Measurements from ENCODE around the gene TOMM20. TPM values are rescaled to one million over a fixed set of nuclear protein-coding genes. Genes with fewer than 3 reads are reported as not detected.
A peak's percentile ranks its signal among the peaks of the same experiment; 100 is the strongest.

Gene TOMM20
- polyA plus RNA-seq, 4 donors = 44.1 to 199 (median 76.6) TPM

DNA sequence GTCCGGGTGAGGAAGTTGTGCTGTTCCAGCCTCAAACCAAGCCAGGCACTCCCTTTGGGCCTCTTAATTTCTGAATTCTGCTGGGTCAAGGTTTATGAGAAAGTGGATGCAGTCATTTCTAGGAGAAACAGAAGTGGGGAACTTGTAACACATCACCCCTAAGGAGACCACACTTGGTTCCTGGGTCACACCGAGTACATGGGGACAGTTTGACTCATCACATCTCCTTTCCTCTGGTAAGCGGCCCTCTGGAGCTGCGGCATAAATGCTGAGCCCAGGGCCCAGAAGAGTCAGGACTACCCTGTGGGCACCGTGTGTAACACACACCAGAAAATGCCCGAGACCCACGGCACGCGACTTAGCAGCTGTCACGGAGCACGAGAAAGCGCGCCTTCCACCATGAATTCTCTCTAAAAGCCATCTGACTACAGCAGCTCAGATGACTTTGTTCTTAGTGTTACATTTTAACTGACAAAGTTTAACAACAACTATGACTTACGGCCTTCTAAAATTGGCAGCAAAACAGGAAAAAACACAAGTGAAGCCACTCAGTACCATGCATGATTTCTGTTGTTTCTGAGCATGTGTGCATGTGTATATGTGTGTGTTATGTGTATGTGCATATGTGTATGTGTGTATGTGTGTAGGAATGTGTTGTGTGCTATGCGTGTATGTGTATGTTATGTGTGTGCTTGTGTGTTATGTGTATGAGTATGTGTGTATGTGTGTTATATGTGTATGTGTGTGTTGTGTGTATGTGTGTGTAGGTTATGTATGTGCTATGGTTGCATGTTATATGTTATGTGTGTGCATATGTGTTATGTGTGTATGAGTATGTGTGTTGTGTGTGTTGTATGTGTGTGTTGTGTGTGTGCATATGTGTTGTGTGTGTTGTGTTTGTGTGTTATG lies 50.8 kb downstream of the TOMM20 start:
- Histone ChIP-seq H3K9me3 (ENCODE audit: control insufficient read depth in 2 of 2, insufficient read depth in 1 of 2, low read depth in 1 of 2, low read length in 1 of 2) (no peaks in the 10 kb centered on the region), H3K4me3 (ENCODE audit: low read depth in 1 of 3, low read length in 3 of 3) (no peak overlapping the region), H3K27me3 (ENCODE audit: control insufficient read depth in 3 of 3, insufficient read depth in 3 of 3, low read length in 3 of 3) (no peaks in the 10 kb centered on the region), H3K36me3 (ENCODE audit: control insufficient read depth in 3 of 3, insufficient read depth in 2 of 3, low read depth in 1 of 3, low read length in 3 of 3) (no peaks in the 10 kb centered on the region), H3K4me1 (ENCODE audit: control insufficient read depth in 3 of 3, insufficient read depth in 2 of 3, low read depth in 1 of 3, low read length in 2 of 3) (peaks cover 2 to 54% (median 21%) of the 10 kb centered on the region in 3 donors), H3K27ac (ENCODE audit: low read depth in 1 of 3, low read length in 2 of 3) (peak overlapping the region in 2 of 3 donors; percentile 90 to 94)
- DNase-seq = peak in 1 of 2 donors; percentile 39
- FAIRE-seq = no peak
- 65 to 88% (median 67%) methylated on average over 15 of the region's 15 CpGs for WGBS, 3 donors

GRCh38 chr1:235077163-235077540 lies 51.5 kb downstream of the TOMM20 start:
- H3K4me1 ChIP-seq (ENCODE audit: control insufficient read depth in 3 of 3, insufficient read depth in 2 of 3, low read depth in 1 of 3, low read length in 2 of 3) = peaks cover 2 to 51% (median 21%) of the 10 kb centered on the region in 3 donors
- no peaks in the 10 kb centered on the region for H3K36me3 ChIP-seq (ENCODE audit: control insufficient read depth in 3 of 3, insufficient read depth in 2 of 3, low read depth in 1 of 3, low read length in 3 of 3)
- peak overlapping the region in 2 of 3 donors; percentile 22 to 94 for H3K27ac ChIP-seq (ENCODE audit: low read depth in 1 of 3, low read length in 2 of 3)
- FAIRE-seq = no peak
- WGBS, 3 donors = 85 to 90% (median 89%) methylated on average over 1 of the region's 1 CpG
- no peaks in the 10 kb centered on the region for H3K27me3 ChIP-seq (ENCODE audit: control insufficient read depth in 3 of 3, insufficient read depth in 3 of 3, low read length in 3 of 3)
- no peak for DNase-seq
- no peaks in the 10 kb centered on the region for H3K9me3 ChIP-seq (ENCODE audit: control insufficient read depth in 2 of 2, insufficient read depth in 1 of 2, low read depth in 1 of 2, low read length in 1 of 2)
- no peak overlapping the region for H3K4me3 ChIP-seq (ENCODE audit: low read depth in 1 of 3, low read length in 3 of 3)

DNA sequence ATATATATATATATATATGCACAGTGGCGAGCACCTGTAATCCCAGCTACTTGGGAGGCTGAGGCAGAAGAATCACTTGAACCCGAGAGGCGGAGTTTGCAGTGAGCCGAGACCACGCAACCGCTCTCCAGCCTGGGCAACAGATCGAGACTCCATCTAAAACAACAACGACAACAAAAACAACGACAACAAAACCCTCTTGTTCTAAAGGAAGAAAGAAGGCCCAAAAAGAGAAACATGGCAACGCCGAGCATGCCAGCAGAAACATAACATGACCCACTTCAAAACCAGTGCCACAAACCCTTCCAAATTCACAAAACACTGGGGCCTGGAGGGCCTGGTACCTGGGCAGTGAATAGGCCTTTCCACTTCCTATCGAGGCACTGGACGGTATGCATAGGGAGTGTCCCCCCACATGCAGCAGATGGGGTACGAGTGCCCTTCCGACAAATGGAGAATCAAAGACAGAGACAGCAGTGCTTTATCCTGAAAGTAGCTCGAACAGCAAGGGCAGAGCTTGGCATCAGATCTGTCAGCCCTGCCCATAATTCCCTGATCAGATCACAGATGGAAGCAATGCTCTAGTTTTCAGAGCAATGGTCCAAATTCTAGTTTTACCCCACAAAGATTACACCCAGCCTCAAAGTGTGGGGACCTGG lies 52.0 kb downstream of the TOMM20 start:
- Histone ChIP-seq H3K36me3 (ENCODE audit: control insufficient read depth in 3 of 3, insufficient read depth in 2 of 3, low read depth in 1 of 3, low read length in 3 of 3) (no peaks in the 10 kb centered on the region), H3K27ac (ENCODE audit: low read depth in 1 of 3, low read length in 2 of 3) (peak overlapping the region in 2 of 3 donors; percentile 22 to 94), H3K4me1 (ENCODE audit: control insufficient read depth in 3 of 3, insufficient read depth in 2 of 3, low read depth in 1 of 3, low read length in 2 of 3) (peaks cover 2 to 51% (median 21%) of the 10 kb centered on the region in 3 donors), H3K27me3 (ENCODE audit: control insufficient read depth in 3 of 3, insufficient read depth in 3 of 3, low read length in 3 of 3) (no peaks in the 10 kb centered on the region), H3K4me3 (ENCODE audit: low read depth in 1 of 3, low read length in 3 of 3) (no peak overlapping the region), H3K9me3 (ENCODE audit: control insufficient read depth in 2 of 2, insufficient read depth in 1 of 2, low read depth in 1 of 2, low read length in 1 of 2) (no peaks in the 10 kb centered on the region)
- DNase-seq (no peak), FAIRE-seq (no peak)
- WGBS, 3 donors = 84 to 90% (median 86%) methylated on average over 16 of the region's 16 CpGs

GRCh38 chr1:235075777-235076308 lies 52.8 kb downstream of the TOMM20 start:
- no peak for FAIRE-seq
- Histone ChIP-seq H3K4me1 (ENCODE audit: control insufficient read depth in 3 of 3, insufficient read depth in 2 of 3, low read depth in 1 of 3, low read length in 2 of 3) (peaks cover 2 to 51% (median 21%) of the 10 kb centered on the region in 3 donors), H3K9me3 (ENCODE audit: control insufficient read depth in 2 of 2, insufficient read depth in 1 of 2, low read depth in 1 of 2, low read length in 1 of 2) (no peaks in the 10 kb centered on the region), H3K27me3 (ENCODE audit: control insufficient read depth in 3 of 3, insufficient read depth in 3 of 3, low read length in 3 of 3) (no peaks in the 10 kb centered on the region), H3K36me3 (ENCODE audit: control insufficient read depth in 3 of 3, insufficient read depth in 2 of 3, low read depth in 1 of 3, low read length in 3 of 3) (no peaks in the 10 kb centered on the region), H3K4me3 (ENCODE audit: low read depth in 1 of 3, low read length in 3 of 3) (no peak overlapping the region), H3K27ac (ENCODE audit: low read depth in 1 of 3, low read length in 2 of 3) (peak overlapping the region; percentile 27 to 96 (median 51))
- DNase-seq = peak; percentile 37 to 72
- 43 to 58% (median 43%) methylated on average over 8 of the region's 8 CpGs for WGBS, 3 donors

DNA sequence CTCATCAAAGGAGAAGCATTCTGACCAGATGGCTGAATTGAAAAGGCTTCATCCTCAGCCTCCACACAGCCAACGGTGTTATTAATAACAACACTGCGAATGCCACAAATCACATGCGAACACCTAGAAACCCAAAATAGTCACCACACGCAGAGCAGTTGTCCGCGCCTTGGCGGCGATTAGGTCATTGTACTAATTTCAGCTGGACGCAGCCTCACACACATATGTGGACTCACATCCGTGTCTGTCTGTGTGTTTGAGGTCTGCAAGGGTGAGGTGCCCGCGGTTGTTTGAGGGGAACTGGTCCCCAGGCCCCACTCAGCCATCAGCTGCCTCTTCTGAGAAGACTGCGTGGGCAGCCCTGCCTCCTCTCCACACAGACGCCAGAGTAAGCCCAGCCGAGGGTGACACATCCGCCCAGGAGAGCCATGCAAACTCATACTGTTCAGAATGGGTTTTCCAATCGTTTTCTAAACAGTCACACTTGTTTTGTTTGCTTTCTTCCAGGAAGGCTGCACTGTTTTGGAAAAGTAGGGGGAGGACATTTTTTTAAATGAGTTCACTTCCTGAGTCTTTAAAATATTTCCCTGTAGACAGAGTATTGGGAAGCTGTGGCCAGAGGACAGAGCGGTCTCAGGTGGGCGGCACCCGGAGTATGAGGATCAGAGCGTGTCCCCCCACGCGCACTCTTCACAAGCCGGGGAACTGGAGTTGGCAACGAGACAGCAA lies 53.4 kb downstream of the TOMM20 start:
- H3K4me3 ChIP-seq (ENCODE audit: low read depth in 1 of 3, low read length in 3 of 3) = no peak overlapping the region
- H3K27ac ChIP-seq (ENCODE audit: low read depth in 1 of 3, low read length in 2 of 3) = peak overlapping the region; percentile 51 to 96 (median 93)
- H3K4me1 ChIP-seq (ENCODE audit: control insufficient read depth in 3 of 3, insufficient read depth in 2 of 3, low read depth in 1 of 3, low read length in 2 of 3) = peaks cover 2 to 54% (median 21%) of the 10 kb centered on the region in 3 donors
- no peaks in the 10 kb centered on the region for H3K36me3 ChIP-seq (ENCODE audit: control insufficient read depth in 3 of 3, insufficient read depth in 2 of 3, low read depth in 1 of 3, low read length in 3 of 3)
- WGBS, 3 donors = 43 to 67% (median 48%) methylated on average over 25 of the region's 25 CpGs
- FAIRE-seq = no peak
- H3K9me3 ChIP-seq (ENCODE audit: control insufficient read depth in 2 of 2, insufficient read depth in 1 of 2, low read depth in 1 of 2, low read length in 1 of 2) = no peaks in the 10 kb centered on the region
- H3K27me3 ChIP-seq (ENCODE audit: control insufficient read depth in 3 of 3, insufficient read depth in 3 of 3, low read length in 3 of 3) = no peaks in the 10 kb centered on the region
- peak in 1 of 2 donors; percentile 43 for DNase-seq

- DNase-seq = peak; percentile 38 to 44
- no peaks in the 10 kb centered on the region for H3K9me3 ChIP-seq (ENCODE audit: control insufficient read depth in 2 of 2, insufficient read depth in 1 of 2, low read depth in 1 of 2, low read length in 1 of 2)
- peaks cover 2 to 54% (median 24%) of the 10 kb centered on the region in 3 donors for H3K4me1 ChIP-seq (ENCODE audit: control insufficient read depth in 3 of 3, insufficient read depth in 2 of 3, low read depth in 1 of 3, low read length in 2 of 3)
- no peak for FAIRE-seq
- H3K27ac ChIP-seq (ENCODE audit: low read depth in 1 of 3, low read length in 2 of 3) = peak overlapping the region; percentile 51 to 96 (median 93)
- WGBS, 3 donors = 9 to 20% (median 10%) methylated on average over 14 of the region's 14 CpGs
- H3K36me3 ChIP-seq (ENCODE audit: control insufficient read depth in 3 of 3, insufficient read depth in 2 of 3, low read depth in 1 of 3, low read length in 3 of 3) = no peaks in the 10 kb centered on the region
- no peak overlapping the region for H3K4me3 ChIP-seq (ENCODE audit: low read depth in 1 of 3, low read length in 3 of 3)
- no peaks in the 10 kb centered on the region for H3K27me3 ChIP-seq (ENCODE audit: control insufficient read depth in 3 of 3, insufficient read depth in 3 of 3, low read length in 3 of 3)
Observed at GRCh38 chr1:235074523-235075047, 54.1 kb downstream of the TOMM20 start.

- FAIRE-seq = no peak
- Histone ChIP-seq H3K27ac (ENCODE audit: low read depth in 1 of 3, low read length in 2 of 3) (peak overlapping the region; percentile 51 to 96 (median 93)), H3K4me3 (ENCODE audit: low read depth in 1 of 3, low read length in 3 of 3) (no peak overlapping the region), H3K4me1 (ENCODE audit: control insufficient read depth in 3 of 3, insufficient read depth in 2 of 3, low read depth in 1 of 3, low read length in 2 of 3) (peaks cover 2 to 53% (median 27%) of the 10 kb centered on the region in 3 donors), H3K36me3 (ENCODE audit: control insufficient read depth in 3 of 3, insufficient read depth in 2 of 3, low read depth in 1 of 3, low read length in 3 of 3) (no peaks in the 10 kb centered on the region), H3K27me3 (ENCODE audit: control insufficient read depth in 3 of 3, insufficient read depth in 3 of 3, low read length in 3 of 3) (no peaks in the 10 kb centered on the region), H3K9me3 (ENCODE audit: control insufficient read depth in 2 of 2, insufficient read depth in 1 of 2, low read depth in 1 of 2, low read length in 1 of 2) (no peaks in the 10 kb centered on the region)
- DNase-seq = peak; percentile 79 to 91
- 23 to 57% (median 26%) methylated on average over 11 of the region's 11 CpGs for WGBS, 3 donors
Observed at GRCh38 chr1:235073968-235074522, 54.6 kb downstream of the TOMM20 start.
